Testis (tissue), 3 donors: ENCODE measurements around the gene AP5Z1. TPM values are rescaled to one million over a fixed set of nuclear protein-coding genes. Genes with fewer than 3 reads are reported as not detected.

ENCODE experiments used
- DNase-seq: peaks from one replicate; pipeline ENCODE4 v3.0.0-alpha.2; 2019
- H3K27ac ChIP-seq, 2 donors: fragments of 200-600 bp; sonication (generic); one replicate each; pipeline ENCODE4 v1.5.1; 2019
- H3K27me3 ChIP-seq: fragments of 200-600 bp; sonication (generic); one replicate; pipeline ENCODE4 v1.5.1; 2019
- H3K36me3 ChIP-seq: fragments of 200-600 bp; sonication (generic); one replicate; pipeline ENCODE4 v1.5.1; 2017; ENCODE audit warnings: low read depth; ENCODE audit errors: missing control alignments
- H3K4me1 ChIP-seq: fragments of 200-600 bp; sonication (generic); one replicate; pipeline ENCODE4 v1.5.1; 2019
- H3K4me3 ChIP-seq, 2 donors: fragments of 200-600 bp; sonication (generic); one replicate each; pipeline ENCODE4 v1.5.1; 2017 to 2019
- H3K9me3 ChIP-seq: fragments of 200-600 bp; sonication (generic); one replicate; pipeline ENCODE4 v1.5.1; 2017
- CTCF ChIP-seq, 3 experiments: fragments of 450-650 bp in 2 of 3; fragments of 200-600 bp in 1 of 3; sonication (generic) in 1 of 3; IDR thresholded peaks; one replicate each; pipeline ENCODE4 v1.5.1; 2016 to 2019; ENCODE audit warnings: antibody characterized with exemption in 3 of 3, mild to moderate bottlenecking in 2 of 3, moderate library complexity in 1 of 3
- POLR2A ChIP-seq: fragments of 450-650 bp; IDR thresholded peaks from one replicate; pipeline ENCODE4 v1.6.1; 2017; ENCODE audit warnings: antibody characterized with exemption, mild to moderate bottlenecking, moderate library complexity
- WGBS, 2 donors: methylation state at CpG; one replicate each; pipeline ENCODE4 v1.1.5; 2018; 5-methylcytosine and 5-hydroxymethylcytosine counted together
- intact Hi-C: fragments of 100-400 bp; cut with DNase I; formaldehyde crosslinking; loops from one replicate; pipeline ENCODE4 v1.15.1; 2023; ENCODE audit warnings: low total_unique reads
- polyA plus RNA-seq: library from polyadenylated mRNA; stranded (reverse); fragments of 350-450 nt; fragmentation: Illumina TruSeq; extraction: RNeasy Lipid Tissue Mini Kit (QIAGEN cat#74804); gene quantifications from one replicate; pipeline ENCODE4 v1.2.3, GENCODE V29; 2014; ENCODE audit warnings: low read depth, low replicate concordance; ENCODE audit not compliant: insufficient read depth
- total RNA-seq, 2 donors: library from RNA; depleted of rRNA; stranded (reverse); fragments of >200 nt; gene quantifications; one replicate each; pipeline ENCODE4 v1.2.3, GENCODE V29; 2016

AP5Z1 gene
- total and polyA plus RNA-seq, 3 donors from 2014 or later = 30.0 to 59.1 (median 47.6) TPM

DNA sequence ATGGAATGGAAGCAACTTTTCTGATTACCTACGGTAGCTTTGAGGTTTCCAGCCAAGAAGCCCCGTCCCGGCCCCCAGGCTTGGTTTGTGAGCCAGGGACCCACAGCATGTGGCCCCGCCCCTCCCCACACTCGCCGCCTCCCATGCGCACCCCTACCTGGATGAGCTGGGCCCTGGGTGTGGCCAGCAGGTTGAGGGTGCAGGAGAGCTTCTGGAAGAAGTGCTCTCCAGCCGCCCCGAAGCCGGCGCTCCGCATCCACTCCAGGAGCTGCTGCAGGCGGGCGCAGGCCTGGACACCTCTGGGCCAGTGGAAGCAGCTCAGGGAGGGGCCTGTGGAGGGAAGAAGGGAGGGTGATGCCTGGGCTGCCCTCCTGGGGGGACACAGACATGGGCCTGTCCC is 39.7 kb downstream of the AP5Z1 start:
- WGBS, 2 donors = 96 to 98% methylated on average over 7 to 14 of the region's 14 CpGs
- Histone ChIP-seq H3K27me3 (no peaks in the 10 kb centered on the region), H3K27ac (no peak overlapping the region), H3K4me1 (no peaks in the 10 kb centered on the region), H3K4me3 (no peak overlapping the region), H3K36me3 (no peaks in the 10 kb centered on the region), H3K9me3 (no peaks in the 10 kb centered on the region)
- intact Hi-C loops = no loop called here
- no peak for TF ChIP-seq CTCF (IDR thresholded peaks at IDR 0.05)
- no peak for TF ChIP-seq POLR2A
- DNase-seq = no peak

DNA sequence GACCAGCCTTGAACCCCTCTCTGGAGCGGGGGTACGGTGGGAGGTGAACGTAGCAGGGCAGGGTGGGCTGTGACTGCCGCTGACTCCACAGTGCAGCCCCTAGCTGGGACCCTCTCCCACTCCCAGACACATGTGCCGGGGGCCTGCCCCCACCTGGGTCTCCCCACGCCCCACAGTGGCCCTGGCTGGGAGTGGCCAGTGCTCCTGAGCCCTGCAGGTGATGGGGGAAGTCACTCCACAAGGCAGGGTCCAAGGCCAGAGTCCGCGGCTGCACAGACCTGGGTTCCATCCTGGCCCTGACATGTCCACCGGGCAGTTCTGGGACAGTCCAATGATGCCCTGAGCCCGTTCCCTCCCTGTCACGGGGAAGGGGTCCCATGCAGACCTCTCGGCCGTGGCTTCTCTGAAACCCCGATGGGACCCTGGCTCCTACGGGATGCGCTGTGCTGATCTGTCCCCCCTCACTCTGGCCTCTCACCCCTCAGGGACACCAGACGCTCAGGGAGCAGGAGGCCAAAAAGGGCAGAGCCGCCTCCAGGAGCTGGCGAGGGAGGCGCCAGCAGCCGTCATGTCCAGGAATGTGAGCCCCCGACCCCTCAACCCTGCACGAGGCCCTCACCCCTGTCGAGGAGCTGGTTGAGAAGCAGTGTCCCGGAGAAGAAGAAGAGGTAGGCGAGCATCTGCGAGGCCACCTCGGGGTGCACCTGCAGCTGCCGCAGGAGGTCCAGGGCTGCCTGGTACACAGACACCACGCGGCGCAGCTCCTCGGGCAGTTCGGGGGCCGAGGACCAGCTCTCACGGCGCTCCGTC is 40.4 kb downstream of the AP5Z1 start:
- H3K27me3 ChIP-seq = no peaks in the 10 kb centered on the region
- TF ChIP-seq CTCF (IDR thresholded peaks at IDR 0.05) (no peak), POLR2A (no peak)
- 87 to 91% methylated on average over 6 to 38 of the region's 38 CpGs for WGBS, 2 donors
- DNase-seq = no peak
- H3K9me3 ChIP-seq = no peaks in the 10 kb centered on the region
- intact Hi-C loops = no loop called here
- H3K4me3 ChIP-seq = no peak overlapping the region
- no peak overlapping the region for H3K27ac ChIP-seq
- H3K4me1 ChIP-seq = no peaks in the 10 kb centered on the region
- H3K36me3 ChIP-seq = no peaks in the 10 kb centered on the region

DNA sequence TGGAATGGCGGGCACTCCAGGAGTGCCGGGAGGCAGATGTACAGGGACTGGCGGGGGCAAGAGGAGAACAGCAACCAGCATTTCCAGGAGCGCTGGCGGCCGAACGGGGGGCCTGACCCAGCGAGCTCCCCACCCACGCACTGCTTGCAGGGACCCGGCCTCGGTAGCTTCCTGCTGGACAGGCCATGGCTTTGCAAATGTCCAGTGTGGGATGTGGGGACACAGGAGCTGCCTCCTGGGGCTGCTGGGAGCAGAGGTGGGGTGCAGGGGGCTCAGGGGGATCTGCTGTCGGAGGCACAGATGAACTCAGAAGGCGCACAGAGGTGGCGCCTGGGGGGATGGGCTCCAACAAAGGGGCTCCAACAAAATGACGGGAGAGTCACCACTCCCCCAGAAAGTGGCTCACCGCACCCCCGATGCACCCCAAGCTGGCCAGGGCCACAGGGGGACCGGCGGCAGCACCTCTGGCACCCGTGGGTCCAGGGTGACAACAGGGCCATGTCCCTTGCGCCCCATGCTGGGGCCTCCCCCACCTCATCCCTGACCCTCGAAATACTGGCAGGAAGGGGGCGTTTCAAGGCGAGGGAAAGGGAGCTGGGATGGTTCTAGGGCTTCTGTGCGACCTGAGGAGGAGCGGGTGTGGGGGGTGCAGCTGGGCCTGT is 41.1 kb downstream of the AP5Z1 start:
- H3K4me3 ChIP-seq = no peak overlapping the region
- intact Hi-C loops = no loop called here
- TF ChIP-seq CTCF (IDR thresholded peaks at IDR 0.05) (no peak), POLR2A (no peak)
- no peak for DNase-seq
- no peaks in the 10 kb centered on the region for H3K9me3 ChIP-seq
- no peaks in the 10 kb centered on the region for H3K36me3 ChIP-seq
- H3K27ac ChIP-seq = no peak overlapping the region
- no peaks in the 10 kb centered on the region for H3K27me3 ChIP-seq
- 91% methylated on average over 22 of the region's 26 CpGs; no CpG with 5 or more reads in 1 of the 2 donors for WGBS, 2 donors
- H3K4me1 ChIP-seq = no peaks in the 10 kb centered on the region

GRCh38 chr7:4817178-4817901 is 41.9 kb downstream of the AP5Z1 start:
- no peak for DNase-seq
- H3K27me3 ChIP-seq = no peaks in the 10 kb centered on the region
- TF ChIP-seq CTCF (IDR thresholded peaks at IDR 0.05) = no peak
- TF ChIP-seq POLR2A = no peak
- intact Hi-C loops = no loop called here
- no peak overlapping the region for H3K4me3 ChIP-seq
- no peaks in the 10 kb centered on the region for H3K4me1 ChIP-seq
- no peak overlapping the region for H3K27ac ChIP-seq
- H3K9me3 ChIP-seq = no peaks in the 10 kb centered on the region
- 92 to 94% methylated on average over 27 to 38 of the region's 38 CpGs for WGBS, 2 donors
- no peaks in the 10 kb centered on the region for H3K36me3 ChIP-seq
